GM20000 (cell line): Measurements from ENCODE around the gene TNN.
"Not testable (repeated sequence)": the region's sequence is repeated elsewhere in the genome, so short reads cannot be mapped to it uniquely, and the experiment has no call there.

Experiments
- DNase-seq: peaks from one replicate; pipeline ENCODE4 v3.0.0; 2012; ENCODE audit warnings: low spot score
- CTCF ChIP-seq: IDR thresholded peaks from 2 replicates; pipeline ENCODE4 v1.5.1; 2012; ENCODE audit warnings: mild to moderate bottlenecking, control low read depth; ENCODE audit errors: extremely low read depth, missing control alignments

TNN gene

GRCh38 chr1:175035865-175036264, 31.8 kb upstream of the TNN start:
- no peak for DNase-seq
- no peak for TF ChIP-seq CTCF

GRCh38 chr1:175036476-175036875, 31.2 kb upstream of the TNN start:
- no peak for DNase-seq

GRCh38 chr1:175037416-175037815, 30.2 kb upstream of the TNN start:
- DNase-seq, result no peak
- TF ChIP-seq CTCF, result no peak

More at GRCh38 chr1:175036476-175036875, 31.2 kb upstream of the TNN start:
- TF ChIP-seq CTCF, result no peak

GRCh38 chr1:175040324-175040879, 27.2 kb upstream of the TNN start:
- TF ChIP-seq CTCF, result no peak
- no peak for DNase-seq

GRCh38 chr1:175042650-175043049, 25.0 kb upstream of the TNN start:
- no peak for DNase-seq
- no peak for TF ChIP-seq CTCF

GRCh38 chr1:175043824-175044223, 23.8 kb upstream of the TNN start:
- no peak for TF ChIP-seq CTCF
- no peak for DNase-seq

GRCh38 chr1:175044591-175044990, 23.0 kb upstream of the TNN start:
- DNase-seq, result not testable (repeated sequence)

- DNase-seq, result no peak
- TF ChIP-seq CTCF, result no peak
Measured at GRCh38 chr1:175045097-175045496, 22.5 kb upstream of the TNN start.
